HepG2 (cell line): ENCODE results near the gene SLC16A3. TPM values are rescaled to one million over a fixed set of nuclear protein-coding genes. Genes with fewer than 3 reads are reported as not detected.

Source experiments
- ATAC-seq: fragments of 200-7000 bp; cut with Tn5 transposase; 3 replicates; pipeline ENCODE4 v1.9.1; 2020; ENCODE audit warnings: mild to moderate bottlenecking, moderate library complexity
- BruUV-seq: library from RNA; stranded (reverse); fragments of 400-500 nt; replicated peaks from 2 replicates; lab custom pipeline; 2021; lab: Mats Ljungman, UMichigan
- CTCF ChIA-PET: fragments of 300-600 bp; formaldehyde crosslinking; extraction: SDS; loops from one replicate; lab custom pipeline; 2021; ENCODE audit warnings: low total read pairs, inconsistent platforms, low intra/inter-chr PET ratio; lab: Yijun Ruan, JAX
- POLR2A ChIA-PET: fragments of 350-600 bp; sonication (Branson Sonifier 250); formaldehyde crosslinking; loops from one replicate; lab custom pipeline; 2020; ENCODE audit warnings: antibody characterized with exemption, inconsistent platforms; lab: Yijun Ruan, JAX
- DNase-seq: peaks from one replicate; pipeline ENCODE4 v3.0.0-alpha.2; 2015; ENCODE audit warnings: low spot score
- FAIRE-seq: peaks from 3 replicates; lab custom pipeline; 2011; peaks lifted over from hg19 to GRCh38; lab: Jason Lieb, UNC
- H2AFZ ChIP-seq: one replicate; pipeline ENCODE4 v1.6.1; 2011; ENCODE audit warnings: low read length, inconsistent platforms
- H3K27ac ChIP-seq: fragments of 300-600 bp; 3 replicates; pipeline ENCODE4 v1.8.0; 2011; ENCODE audit warnings: mixed run types, mild to moderate bottlenecking, mixed read lengths, low read length, inconsistent platforms; ENCODE audit not compliant: insufficient read depth; ENCODE audit errors: extremely low read length
- H3K27me3 ChIP-seq, 2 experiments: fragments of 200-600 bp in 1 of 2; 2 replicates in 1 of 2; 3 replicates in 1 of 2; pipeline versions ENCODE4 v1.6.0 to v1.8.0; 2011; ENCODE audit warnings: low read length in 2 of 2, mild to moderate bottlenecking in 2 of 2, moderate library complexity in 2 of 2, inconsistent platforms in 1 of 2; ENCODE audit not compliant: insufficient read depth in 2 of 2, control insufficient read depth in 1 of 2
- H3K36me3 ChIP-seq, 2 experiments: fragments of 200-600 bp in 1 of 2; replicated peaks in 1 of 2; 2 replicates in 1 of 2; 3 replicates in 1 of 2; pipeline versions ENCODE4 v1.5.1 to v1.8.0; 2011; ENCODE audit warnings: low read length in 2 of 2, inconsistent platforms in 1 of 2; ENCODE audit not compliant: insufficient read depth in 2 of 2, control insufficient read depth in 1 of 2
- H3K4me1 ChIP-seq: 2 replicates; pipeline ENCODE4 v1.5.1; 2012; ENCODE audit warnings: low read length, inconsistent platforms; ENCODE audit not compliant: insufficient read depth
- H3K4me2 ChIP-seq: 2 replicates; pipeline ENCODE4 v1.6.0; 2011; ENCODE audit warnings: low read depth, low read length, inconsistent platforms
- H3K4me3 ChIP-seq, 3 experiments: fragments of 200-600 bp in 1 of 3; sonication (generic), shearing (Covaris generic) in 1 of 3; replicated peaks in 1 of 3; 2 replicates each; pipeline ENCODE4 v1.5.1; 2011 to 2016; ENCODE audit warnings: low read length in 3 of 3, inconsistent platforms in 2 of 3, low read depth in 2 of 3, mild to moderate bottlenecking in 2 of 3, control low read depth in 1 of 3, mixed read lengths in 1 of 3; ENCODE audit not compliant: insufficient read depth in 1 of 3
- H3K79me2 ChIP-seq: one replicate; pipeline ENCODE4 v1.6.1; 2011; ENCODE audit warnings: low read length, inconsistent platforms; ENCODE audit not compliant: insufficient read depth
- H3K9ac ChIP-seq: 2 replicates; pipeline ENCODE4 v1.6.0; 2011; ENCODE audit warnings: mild to moderate bottlenecking, low read depth, low read length, inconsistent platforms; ENCODE audit not compliant: insufficient read depth
- H3K9me3 ChIP-seq: 2 replicates; pipeline ENCODE4 v1.5.1; 2012; ENCODE audit warnings: mild to moderate bottlenecking, low read length
- H4K20me1 ChIP-seq: 2 replicates; pipeline ENCODE4 v1.6.0; 2011; ENCODE audit warnings: inconsistent platforms, mild to moderate bottlenecking, low read length, moderate library complexity; ENCODE audit not compliant: insufficient read depth
- BATF2 ChIP-seq: sonication (generic); formaldehyde crosslinking; IDR thresholded peaks from 2 replicates; pipeline ENCODE4 v1.8.0; 2022; ENCODE audit warnings: mild to moderate bottlenecking, missing genetic modification reagents, moderate library complexity
- E2F5 ChIP-seq: sonication (generic); formaldehyde crosslinking; conservative IDR thresholded peaks from 2 replicates; pipeline ENCODE4 v1.4.0; 2020; ENCODE audit warnings: missing genetic modification reagents
- HOXA3 ChIP-seq: sonication (generic); formaldehyde crosslinking; IDR thresholded peaks from 2 replicates; pipeline ENCODE4 v1.5.0; 2020; ENCODE audit warnings: missing genetic modification reagents
- NFIB ChIP-seq: sonication (generic); formaldehyde crosslinking; IDR thresholded peaks from 2 replicates; pipeline ENCODE4 v1.9.0; 2021; ENCODE audit warnings: missing genetic modification reagents, mild to moderate bottlenecking, borderline replicate concordance
- NPAS2 ChIP-seq: sonication (generic); formaldehyde crosslinking; IDR thresholded peaks from 2 replicates; pipeline ENCODE4 v1.8.0; 2022; ENCODE audit warnings: mild to moderate bottlenecking, missing genetic modification reagents, borderline replicate concordance
- NR2F6 ChIP-seq, 2 experiments: IDR thresholded peaks; 2 replicates each; pipeline ENCODE4 v1.6.1; 2016; ENCODE audit warnings: antibody characterized with exemption in 1 of 2, mild to moderate bottlenecking in 1 of 2
- REXO4 ChIP-seq: sonication (generic); formaldehyde crosslinking; IDR thresholded peaks from 2 replicates; pipeline ENCODE4 v1.8.0; 2022; ENCODE audit warnings: missing genetic modification reagents, mild to moderate bottlenecking, borderline replicate concordance
- SKIL ChIP-seq: sonication (generic); formaldehyde crosslinking; IDR thresholded peaks from 2 replicates; pipeline ENCODE4 v1.8.0; 2022; ENCODE audit warnings: missing genetic modification reagents, mild to moderate bottlenecking, moderate library complexity, borderline replicate concordance
- SRSF4 ChIP-seq: fragments of 200-400 bp; formaldehyde crosslinking; IDR thresholded peaks from one replicate; pipeline ENCODE4 v1.6.1; 2018; ENCODE audit warnings: mild to moderate bottlenecking, low read depth, low read length, moderate library complexity; ENCODE audit not compliant: poor library complexity, severe bottlenecking
- ZMYM3 ChIP-seq: sonication (generic); formaldehyde crosslinking; IDR thresholded peaks from 2 replicates; pipeline ENCODE4 v1.5.1; 2020; ENCODE audit warnings: mild to moderate bottlenecking, missing genetic modification reagents
- ZNF446 ChIP-seq: sonication (generic); formaldehyde crosslinking; IDR thresholded peaks from 2 replicates; pipeline ENCODE4 v1.5.0; 2020; ENCODE audit warnings: mild to moderate bottlenecking, missing genetic modification reagents
- ZNF563 ChIP-seq: sonication (generic); formaldehyde crosslinking; IDR thresholded peaks from 2 replicates; pipeline ENCODE4 v1.8.0; 2022; ENCODE audit warnings: mild to moderate bottlenecking, moderate library complexity, missing genetic modification reagents
- ZNF629 ChIP-seq: sonication (generic); formaldehyde crosslinking; conservative IDR thresholded peaks from 2 replicates; pipeline ENCODE4 v1.5.0; 2020; ENCODE audit warnings: missing genetic modification reagents
- ZNF747 ChIP-seq: sonication (generic); formaldehyde crosslinking; IDR thresholded peaks from 2 replicates; pipeline ENCODE4 v1.8.1; 2023; ENCODE audit warnings: missing genetic modification reagents, mild to moderate bottlenecking, borderline replicate concordance
- ZNF780A ChIP-seq: sonication (generic); formaldehyde crosslinking; IDR thresholded peaks from 2 replicates; pipeline ENCODE4 v1.8.0; 2022; ENCODE audit warnings: mild to moderate bottlenecking, missing genetic modification reagents, moderate library complexity
- WGBS: methylation state at CpG from one replicate; pipeline ENCODE4 v1.1.6; 2017; ENCODE audit warnings: low lambda C conversion rate; 5-methylcytosine and 5-hydroxymethylcytosine counted together
- in situ Hi-C: cut with HindIII; loops from 2 replicates; pipeline ENCODE4 v1.10.0; 2017; ENCODE audit warnings: low pct_unique_long_range_greater_than_20kb; ENCODE audit not compliant: extremely low pct_ligation_motif_present
- intact Hi-C: fragments of 100-400 bp; cut with micrococcal nuclease; formaldehyde crosslinking; loops from one replicate; pipeline ENCODE4 v1.10.0; 2022; ENCODE audit not compliant: unreplicated experiment
- polyA plus RNA-seq, 8 experiments: library from polyadenylated mRNA; depleted of rRNA in 3 of 8; stranded (reverse) in 7 of 8; unstranded in 1 of 8; fragments of >200 nt; fragmentation: Illumina TruSeq in 4 of 8; extraction: Trizol in 4 of 8; gene quantifications; 2 replicates each; pipeline versions ENCODE4 v1.2.1 to v1.2.3, GENCODE V29; 2011 to 2016; ENCODE audit warnings: low read depth in 4 of 8, missing spikeins in 1 of 8, mixed read lengths in 1 of 8; ENCODE audit not compliant: insufficient read depth in 1 of 8
- total RNA-seq, 5 experiments: library from RNA; depleted of rRNA; stranded (reverse); fragments of >200 nt; fragmentation: Illumina TruSeq; extraction: Trizol; gene quantifications; 2 replicates each; pipeline ENCODE4 v1.2.3, GENCODE V29; 2016; ENCODE audit warnings: low read depth in 1 of 5

SLC16A3 gene
- total and polyA plus RNA-seq, 2 of the 13 experiments (the other 11 are each of a cell fraction or from before 2014, with no cell fraction given), result 242 to 349 TPM

GRCh38 chr17:82223517-82223916, 5.3 kb upstream of the SLC16A3 start:
- ATAC-seq, result no peak
- DNase-seq, result no peak
- Histone ChIP-seq H3K4me2 (no peak overlapping the region), H3K27me3 (no peaks in the 10 kb centered on the region), H3K36me3 (no peaks in the 10 kb centered on the region), H4K20me1 (no peaks in the 10 kb centered on the region), H3K27ac (no peak overlapping the region), H3K9ac (no peak overlapping the region), H3K4me3 (no peak overlapping the region), H2AFZ (no peak overlapping the region), H3K4me1 (peaks cover 71% of the 10 kb centered on the region), H3K9me3 (no peaks in the 10 kb centered on the region), H3K79me2 (no peaks in the 10 kb centered on the region)
- in situ Hi-C loops, result no loop called here
- intact Hi-C loops, result no loop called here
- BruUV-seq, result no TSS peak
- no peak for FAIRE-seq
- 62% methylated on average over 5 of the region's 5 CpGs for WGBS
- CTCF ChIA-PET, result no interaction called here
- POLR2A ChIA-PET, result no interaction called here
- peak; percentile 91 for TF ChIP-seq ZNF629 (CRISPR knock-in tag)
- TF ChIP-seq HOXA3 (CRISPR knock-in tag), result no peak
- no peak for TF ChIP-seq ZNF780A
- TF ChIP-seq ZNF563, result no peak
- TF ChIP-seq SRSF4, result no peak
- TF ChIP-seq ZMYM3 (CRISPR knock-in tag), result 0 out of 2 replicates have a peak, but pooled peaks have one; percentile 41
- TF ChIP-seq E2F5, result no peak
- no peak for TF ChIP-seq NPAS2 (CRISPR knock-in tag)

GRCh38 chr17:82224666-82225065, 4.2 kb upstream of the SLC16A3 start:
- no peak overlapping the region for H3K4me2 ChIP-seq
- no peak overlapping the region for H2AFZ ChIP-seq
- no peaks in the 10 kb centered on the region for H3K27me3 ChIP-seq
- H3K9ac ChIP-seq, result no peak overlapping the region
- H3K36me3 ChIP-seq, result no peaks in the 10 kb centered on the region
- DNase-seq (no peak), FAIRE-seq (no peak), ATAC-seq (no peak)
- no peak overlapping the region for H3K4me3 ChIP-seq
- ChIA-PET POLR2A (interaction anchor here (1.3 to 3.2 kb wide), 5 partner anchors 8 to 118 kb away, joined by 3 to 29 read pairs (median 9); partner anchors contain the start of gene CCDC57), CTCF (no interaction called here)
- intact Hi-C loops (loop anchor here (1.0 kb wide), 1 partner anchor 7 kb away; no protein-coding TSS in a partner anchor), in situ Hi-C loops (no loop called here)
- peaks cover 7% of the 10 kb centered on the region; the same call in 1 of the 2 replicates for H4K20me1 ChIP-seq
- H3K27ac ChIP-seq, result no peak overlapping the region
- peaks cover 60% of the 10 kb centered on the region for H3K4me1 ChIP-seq
- BruUV-seq, result no TSS peak
- 42% methylated on average over 8 of the region's 8 CpGs for WGBS
- peaks cover 7% of the 10 kb centered on the region for H3K79me2 ChIP-seq
- no peaks in the 10 kb centered on the region for H3K9me3 ChIP-seq
- TF ChIP-seq BATF2 (no peak), SKIL (0 out of 2 replicates have a peak, but pooled peaks have one; percentile 27), ZNF747 (CRISPR knock-in tag) (no peak), REXO4 (no peak), NFIB (no peak), ZNF446 (no peak), NR2F6 (IDR thresholded peaks at IDR 0.05) (peak; percentile 30; the same call in 1 of the 2 replicates), NR2F6 (CRISPR knock-in tag; IDR thresholded peaks at IDR 0.05) (no peak)
